ENCODE data around the gene PROP1. TPM values are rescaled to one million over a fixed set of nuclear protein-coding genes. Genes with fewer than 3 reads are reported as not detected.
"Not testable (repeated sequence)": the region's sequence is repeated elsewhere in the genome, so short reads cannot be mapped to it uniquely, and the experiment has no call there.

Gene PROP1
- total RNA-seq, 1 experiment from 2014 or later, result not detected

GRCh38 chr5:177957241-177957640 lies 38.8 kb downstream of the PROP1 start:
- H3K27me3 ChIP-seq (ENCODE audit: insufficient read depth, low read length), result no peaks in the 10 kb centered on the region
- H3K79me2 ChIP-seq (ENCODE audit: insufficient read depth, low read length), result no peaks in the 10 kb centered on the region
- no peaks in the 10 kb centered on the region for H3K4me1 ChIP-seq (ENCODE audit: control insufficient read depth in 1 of 2, insufficient read depth in 2 of 2, low read length in 2 of 2)
- no peak for DNase-seq (ENCODE audit: low read depth, low spot score)
- no peak overlapping the region for H3K9ac ChIP-seq (ENCODE audit: low read length)
- TF ChIP-seq FOSL1 (IDR thresholded peaks at IDR 0.05; ENCODE audit: low read depth), result no peak
- no peak for TF ChIP-seq YY1 (IDR thresholded peaks at IDR 0.05; ENCODE audit: extremely low read depth, insufficient replicate concordance, low read depth, low read length)
- no peak for TF ChIP-seq ZNF274 (IDR thresholded peaks at IDR 0.05; ENCODE audit: low read depth, low read length)
- no peak for TF ChIP-seq SIN3A (IDR thresholded peaks at IDR 0.05; ENCODE audit: low read depth)
- TF ChIP-seq SP1 (IDR thresholded peaks at IDR 0.05; ENCODE audit: low read depth), result no peak
- TF ChIP-seq, protein P1, sequence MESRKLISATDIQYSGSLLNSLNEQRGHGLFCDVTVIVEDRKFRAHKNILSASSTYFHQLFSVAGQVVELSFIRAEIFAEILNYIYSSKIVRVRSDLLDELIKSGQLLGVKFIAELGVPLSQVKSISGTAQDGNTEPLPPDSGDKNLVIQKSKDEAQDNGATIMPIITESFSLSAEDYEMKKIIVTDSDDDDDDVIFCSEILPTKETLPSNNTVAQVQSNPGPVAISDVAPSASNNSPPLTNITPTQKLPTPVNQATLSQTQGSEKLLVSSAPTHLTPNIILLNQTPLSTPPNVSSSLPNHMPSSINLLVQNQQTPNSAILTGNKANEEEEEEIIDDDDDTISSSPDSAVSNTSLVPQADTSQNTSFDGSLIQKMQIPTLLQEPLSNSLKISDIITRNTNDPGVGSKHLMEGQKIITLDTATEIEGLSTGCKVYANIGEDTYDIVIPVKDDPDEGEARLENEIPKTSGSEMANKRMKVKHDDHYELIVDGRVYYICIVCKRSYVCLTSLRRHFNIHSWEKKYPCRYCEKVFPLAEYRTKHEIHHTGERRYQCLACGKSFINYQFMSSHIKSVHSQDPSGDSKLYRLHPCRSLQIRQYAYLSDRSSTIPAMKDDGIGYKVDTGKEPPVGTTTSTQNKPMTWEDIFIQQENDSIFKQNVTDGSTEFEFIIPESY (IDR thresholded peaks at IDR 0.05; ENCODE audit: extremely low read depth, insufficient replicate concordance, low read length), result no peak
- ChIA-PET RAD21 (ENCODE audit: low non-redundant PET in 1 of 2, low total read pairs in 2 of 2, uncharacterized antibody in 2 of 2, unreplicated experiment in 2 of 2) (no interaction called here), POLR2A (no interaction called here), CTCF (no interaction called here)
- H3K4me2 ChIP-seq (ENCODE audit: low read length), result no peak overlapping the region
- H3K36me3 ChIP-seq (ENCODE audit: control insufficient read depth in 1 of 2, insufficient read depth in 2 of 2, low read length in 2 of 2), result no peaks in the 10 kb centered on the region
- H3K27ac ChIP-seq (ENCODE audit: low read depth, low read length), result no peak overlapping the region
- no peaks in the 10 kb centered on the region for H3K9me2 ChIP-seq (ENCODE audit: insufficient read depth)
- BruUV-seq (replicated peaks), result no TSS peak
- no peak overlapping the region for H3K4me3 ChIP-seq (replicated peaks in 1 of 2; ENCODE audit: low read depth in 1 of 2, low read length in 2 of 2)
- no peak overlapping the region for H2AFZ ChIP-seq (ENCODE audit: low read depth, low read length, poor library complexity, severe bottlenecking)
- no peaks in the 10 kb centered on the region for H4K20me1 ChIP-seq (ENCODE audit: insufficient read depth)
- ATAC-seq, result no peak
- H3K9me3 ChIP-seq (ENCODE audit: control insufficient read depth in 1 of 2, insufficient read depth in 1 of 2, low read depth in 1 of 2, low read length in 2 of 2), result no peaks in the 10 kb centered on the region
- intact Hi-C loops (cut with micrococcal nuclease), result no loop called here

DNA sequence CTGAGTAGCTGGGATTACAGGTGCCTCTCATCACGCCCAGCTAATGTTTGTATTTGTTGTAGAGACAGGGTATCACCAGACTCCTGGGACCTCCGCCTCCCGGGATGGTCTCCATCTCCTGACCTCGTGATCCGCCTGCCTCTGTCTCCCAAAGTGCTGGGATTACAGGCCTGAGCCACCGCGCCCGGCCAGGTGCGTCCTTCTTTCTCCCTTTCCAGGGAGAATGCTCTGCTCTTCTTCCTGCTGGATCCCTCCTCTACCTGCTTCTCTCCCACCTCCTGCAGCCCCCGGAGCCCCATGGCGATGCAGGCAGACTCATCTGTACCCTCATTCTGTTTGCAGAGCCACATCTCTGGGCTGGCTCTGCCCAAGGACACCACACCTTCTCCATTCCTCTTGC lies 42.9 kb downstream of the PROP1 start:
- H3K79me2 ChIP-seq (ENCODE audit: insufficient read depth, low read length); H3K4me2 ChIP-seq (ENCODE audit: low read length); H4K20me1 ChIP-seq (ENCODE audit: insufficient read depth); BruUV-seq (replicated peaks); H2AFZ ChIP-seq (ENCODE audit: low read depth, low read length, poor library complexity, severe bottlenecking); H3K9ac ChIP-seq (ENCODE audit: low read length); H3K27me3 ChIP-seq (ENCODE audit: insufficient read depth, low read length); H3K36me3 ChIP-seq (ENCODE audit: control insufficient read depth in 1 of 2, insufficient read depth in 2 of 2, low read length in 2 of 2); H3K9me2 ChIP-seq (ENCODE audit: insufficient read depth); H3K4me1 ChIP-seq (ENCODE audit: control insufficient read depth in 1 of 2, insufficient read depth in 2 of 2, low read length in 2 of 2); H3K9me3 ChIP-seq (ENCODE audit: control insufficient read depth in 1 of 2, insufficient read depth in 1 of 2, low read depth in 1 of 2, low read length in 2 of 2); intact Hi-C loops (cut with micrococcal nuclease); RAD21 ChIA-PET (ENCODE audit: low non-redundant PET in 1 of 2, low total read pairs in 2 of 2, uncharacterized antibody in 2 of 2, unreplicated experiment in 2 of 2); CTCF ChIA-PET; POLR2A ChIA-PET; ATAC-seq; DNase-seq (ENCODE audit: low read depth, low spot score); H3K4me3 ChIP-seq (replicated peaks in 1 of 2; ENCODE audit: low read depth in 1 of 2, low read length in 2 of 2); H3K27ac ChIP-seq (ENCODE audit: low read depth, low read length): not testable (repeated sequence)

DNA sequence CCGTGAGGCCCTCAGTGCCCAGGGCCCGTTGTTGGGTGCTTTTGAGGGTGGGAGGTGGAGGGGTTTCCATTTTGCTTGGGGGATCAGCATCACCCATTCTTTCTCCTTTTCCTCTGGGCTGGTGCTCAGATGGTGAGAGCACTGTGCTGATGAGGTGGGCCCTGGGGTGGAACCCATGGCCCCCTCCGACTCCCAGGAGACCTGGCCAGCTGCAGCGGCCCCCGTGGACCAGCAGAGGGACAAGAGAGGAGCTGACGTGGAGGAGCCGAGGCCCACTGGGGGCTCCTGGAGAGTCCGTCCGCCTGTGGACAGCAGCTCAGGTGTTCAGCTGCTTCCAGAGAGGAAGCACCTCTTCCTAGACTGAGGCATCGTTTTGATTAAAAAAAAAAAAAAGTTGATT lies 46.4 kb downstream of the PROP1 start:
- H3K4me3 ChIP-seq (replicated peaks in 1 of 2; ENCODE audit: low read depth in 1 of 2, low read length in 2 of 2); H4K20me1 ChIP-seq (ENCODE audit: insufficient read depth); CTCF ChIA-PET; H2AFZ ChIP-seq (ENCODE audit: low read depth, low read length, poor library complexity, severe bottlenecking); POLR2A ChIA-PET; intact Hi-C loops (cut with micrococcal nuclease); H3K36me3 ChIP-seq (ENCODE audit: control insufficient read depth in 1 of 2, insufficient read depth in 2 of 2, low read length in 2 of 2); H3K27ac ChIP-seq (ENCODE audit: low read depth, low read length); ATAC-seq; RAD21 ChIA-PET (ENCODE audit: low non-redundant PET in 1 of 2, low total read pairs in 2 of 2, uncharacterized antibody in 2 of 2, unreplicated experiment in 2 of 2); H3K4me1 ChIP-seq (ENCODE audit: control insufficient read depth in 1 of 2, insufficient read depth in 2 of 2, low read length in 2 of 2); H3K79me2 ChIP-seq (ENCODE audit: insufficient read depth, low read length); H3K27me3 ChIP-seq (ENCODE audit: insufficient read depth, low read length); H3K9ac ChIP-seq (ENCODE audit: low read length); H3K9me3 ChIP-seq (ENCODE audit: control insufficient read depth in 1 of 2, insufficient read depth in 1 of 2, low read depth in 1 of 2, low read length in 2 of 2); BruUV-seq (replicated peaks); H3K4me2 ChIP-seq (ENCODE audit: low read length); H3K9me2 ChIP-seq (ENCODE audit: insufficient read depth); DNase-seq (ENCODE audit: low read depth, low spot score): not testable (repeated sequence)

- DNase-seq (ENCODE audit: low read depth, low spot score); ATAC-seq; H3K4me3 ChIP-seq (replicated peaks in 1 of 2; ENCODE audit: low read depth in 1 of 2, low read length in 2 of 2); BruUV-seq (replicated peaks); H3K4me2 ChIP-seq (ENCODE audit: low read length); CTCF ChIA-PET; H3K9me3 ChIP-seq (ENCODE audit: control insufficient read depth in 1 of 2, insufficient read depth in 1 of 2, low read depth in 1 of 2, low read length in 2 of 2); RAD21 ChIA-PET (ENCODE audit: low non-redundant PET in 1 of 2, low total read pairs in 2 of 2, uncharacterized antibody in 2 of 2, unreplicated experiment in 2 of 2); H3K27me3 ChIP-seq (ENCODE audit: insufficient read depth, low read length); H3K9ac ChIP-seq (ENCODE audit: low read length); H3K4me1 ChIP-seq (ENCODE audit: control insufficient read depth in 1 of 2, insufficient read depth in 2 of 2, low read length in 2 of 2); H3K27ac ChIP-seq (ENCODE audit: low read depth, low read length); intact Hi-C loops (cut with micrococcal nuclease); POLR2A ChIA-PET; H3K36me3 ChIP-seq (ENCODE audit: control insufficient read depth in 1 of 2, insufficient read depth in 2 of 2, low read length in 2 of 2); H3K9me2 ChIP-seq (ENCODE audit: insufficient read depth); H2AFZ ChIP-seq (ENCODE audit: low read depth, low read length, poor library complexity, severe bottlenecking); H4K20me1 ChIP-seq (ENCODE audit: insufficient read depth); H3K79me2 ChIP-seq (ENCODE audit: insufficient read depth, low read length): not testable (repeated sequence)
Measured at GRCh38 chr5:177949065-177949464, 47.0 kb downstream of the PROP1 start.
